Measurements from ENCODE around the gene TMEM250.

Gene TMEM250

DNA sequence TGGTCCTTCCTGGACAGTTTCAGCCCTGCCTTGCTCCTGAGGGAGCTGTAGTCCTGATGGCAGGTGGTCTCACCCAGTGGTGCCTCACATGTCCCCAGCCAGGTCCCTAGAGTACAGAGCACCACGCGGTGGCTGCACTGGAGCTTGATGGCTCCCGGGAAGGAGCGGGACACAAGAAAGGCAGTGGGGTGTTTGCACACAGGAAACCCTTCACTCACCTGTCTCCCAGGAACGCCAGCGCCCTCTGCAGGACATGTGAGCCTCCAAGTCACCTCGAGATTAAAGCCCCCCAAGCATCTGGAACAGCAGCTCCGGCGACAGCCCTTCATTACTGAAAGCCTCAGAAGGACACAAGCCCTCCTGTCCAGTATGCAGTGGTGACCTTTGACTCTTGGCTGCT is 19.9 kb upstream of the TMEM250 start:
- DNase-seq (ENCODE audit: low read depth): no peak
- no peak overlapping the region for H3K4me3 ChIP-seq (ENCODE audit: control insufficient read depth, low read depth, low read length)
- TF ChIP-seq CTCF (IDR thresholded peaks at IDR 0.05; ENCODE audit: control insufficient read depth, insufficient read depth, low read depth, low read length, missing control alignments): peak; percentile 32

DNA sequence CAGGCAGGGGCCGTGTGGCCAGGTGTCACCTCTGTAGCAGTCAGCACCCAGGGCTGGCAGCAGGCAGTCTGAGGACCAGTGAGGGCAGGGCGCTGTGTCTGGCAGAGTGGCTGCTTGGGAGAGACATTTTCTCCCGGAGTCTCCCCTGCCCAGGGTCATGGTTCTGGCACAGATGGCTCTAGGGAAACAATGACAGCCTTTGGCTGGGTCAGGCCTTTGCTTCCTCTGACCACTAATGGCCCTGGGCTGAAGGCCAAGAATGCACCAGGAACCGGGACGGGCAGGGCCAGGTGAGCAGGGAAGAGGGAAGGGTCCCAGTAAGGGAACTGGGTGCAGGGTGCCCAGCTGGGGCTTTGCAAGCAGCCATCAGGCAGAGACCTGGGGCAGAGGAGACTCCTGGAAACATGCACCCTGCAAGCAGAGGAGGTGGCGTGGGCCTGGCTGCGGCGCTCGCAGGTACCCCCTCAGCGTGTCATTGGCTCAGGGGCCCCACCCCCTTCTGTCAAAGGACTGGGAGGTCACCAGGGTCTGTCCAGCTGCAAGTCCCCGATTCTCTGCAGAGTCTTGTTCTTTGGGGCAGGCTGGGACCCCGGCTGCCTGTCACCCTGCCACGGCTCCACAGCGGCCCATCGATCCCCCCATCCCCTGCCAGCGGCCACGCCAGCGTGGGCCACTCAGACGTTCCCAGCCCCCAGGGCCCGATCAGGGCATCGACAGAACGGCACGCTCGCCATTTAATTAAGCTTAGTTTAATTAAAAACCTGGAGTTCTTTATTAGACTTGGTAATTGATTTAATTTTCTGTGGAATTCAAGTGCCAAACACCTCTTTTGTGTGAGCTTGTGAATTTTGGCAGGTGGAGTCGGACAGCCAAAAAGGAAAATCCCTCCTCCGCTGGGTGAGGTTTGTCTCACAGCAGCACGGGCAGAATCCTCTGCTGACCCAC is 18.9 kb upstream of the TMEM250 start:
- no peak for DNase-seq (ENCODE audit: low read depth)
- no peak for TF ChIP-seq CTCF (IDR thresholded peaks at IDR 0.05; ENCODE audit: control insufficient read depth, insufficient read depth, low read depth, low read length, missing control alignments)
- no peak overlapping the region for H3K4me3 ChIP-seq (ENCODE audit: control insufficient read depth, low read depth, low read length)

DNA sequence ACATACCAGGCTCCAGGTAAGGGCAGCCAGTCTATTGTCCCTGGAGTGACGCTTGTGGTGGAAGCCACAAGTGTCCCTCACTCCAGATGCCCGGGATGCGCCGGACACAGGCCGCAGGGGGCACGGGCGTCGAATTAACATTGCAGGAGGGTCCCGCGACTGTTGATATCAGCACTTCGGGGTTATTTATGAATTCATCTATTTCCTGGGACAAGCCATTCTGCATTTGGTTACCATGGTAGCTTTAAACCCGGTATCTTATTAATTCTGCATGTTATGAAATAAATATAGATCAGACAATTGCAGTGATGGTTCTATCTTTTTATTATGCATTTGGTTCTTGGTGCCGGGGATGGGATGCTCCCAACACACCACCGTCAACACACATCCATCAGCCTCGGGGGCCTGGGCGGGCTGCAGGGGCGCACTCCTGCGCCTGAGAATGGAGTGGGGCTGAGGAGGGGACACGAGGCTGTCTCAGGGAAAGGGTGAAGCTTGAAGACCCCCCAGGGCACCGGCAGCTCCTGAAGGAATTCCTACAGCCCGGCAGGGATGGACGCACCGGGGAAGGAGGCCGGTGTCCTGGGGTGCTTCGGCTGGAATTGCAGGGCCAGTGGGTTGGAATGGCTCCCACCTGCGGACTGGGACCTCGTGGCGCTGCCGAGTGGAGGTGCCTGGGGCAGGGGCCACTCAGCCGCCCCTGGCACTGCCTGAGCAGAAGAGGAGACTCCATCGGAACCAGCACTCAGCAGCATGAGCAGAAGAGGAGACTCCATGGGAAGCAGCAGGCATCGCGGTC is 17.7 kb upstream of the TMEM250 start:
- H3K4me3 ChIP-seq (ENCODE audit: control insufficient read depth, low read depth, low read length): no peak overlapping the region
- no peak for TF ChIP-seq CTCF (IDR thresholded peaks at IDR 0.05; ENCODE audit: control insufficient read depth, insufficient read depth, low read depth, low read length, missing control alignments)
- no peak for DNase-seq (ENCODE audit: low read depth)

DNA sequence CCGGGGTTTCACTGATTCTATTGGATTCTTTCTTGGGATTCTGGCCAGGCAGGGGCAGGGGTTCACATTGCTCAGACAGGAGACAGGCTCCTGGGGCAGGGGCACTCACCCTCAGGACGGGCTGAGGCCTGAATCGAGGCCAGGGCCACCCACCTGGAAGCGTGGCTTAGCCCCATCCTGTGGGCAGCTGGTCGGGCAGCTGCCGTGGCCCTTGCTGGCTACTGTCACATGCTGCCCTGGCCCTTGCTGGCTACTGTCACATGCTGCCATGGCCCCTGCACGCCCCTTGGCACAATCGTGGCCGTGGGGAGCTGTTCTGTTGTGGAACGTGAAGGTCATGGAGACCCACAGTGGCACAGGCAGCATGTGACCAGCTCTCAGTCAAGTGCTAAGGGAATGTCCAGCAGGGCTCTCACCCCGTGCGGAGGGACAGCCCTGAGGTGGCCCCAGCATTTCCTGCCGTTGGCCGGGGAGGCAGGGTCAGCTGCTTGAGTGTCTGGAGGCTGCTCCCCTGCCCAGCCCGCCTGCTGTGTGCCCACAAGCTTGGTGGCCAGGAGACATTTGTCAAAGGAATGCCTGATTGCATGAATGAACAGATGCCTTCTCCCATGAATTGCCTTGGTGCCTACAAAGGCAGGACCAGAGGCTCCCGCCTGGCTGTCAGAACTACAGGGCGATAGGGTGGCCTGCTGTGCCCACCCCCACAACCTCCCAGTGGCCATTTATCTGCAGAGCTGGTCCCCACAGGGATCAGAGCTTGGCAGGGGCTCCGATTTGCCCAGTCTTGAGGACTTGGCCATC is 16.9 kb upstream of the TMEM250 start:
- H3K4me3 ChIP-seq (ENCODE audit: control insufficient read depth, low read depth, low read length): no peak overlapping the region
- no peak for DNase-seq (ENCODE audit: low read depth)
- TF ChIP-seq CTCF (IDR thresholded peaks at IDR 0.05; ENCODE audit: control insufficient read depth, insufficient read depth, low read depth, low read length, missing control alignments): no peak

DNA sequence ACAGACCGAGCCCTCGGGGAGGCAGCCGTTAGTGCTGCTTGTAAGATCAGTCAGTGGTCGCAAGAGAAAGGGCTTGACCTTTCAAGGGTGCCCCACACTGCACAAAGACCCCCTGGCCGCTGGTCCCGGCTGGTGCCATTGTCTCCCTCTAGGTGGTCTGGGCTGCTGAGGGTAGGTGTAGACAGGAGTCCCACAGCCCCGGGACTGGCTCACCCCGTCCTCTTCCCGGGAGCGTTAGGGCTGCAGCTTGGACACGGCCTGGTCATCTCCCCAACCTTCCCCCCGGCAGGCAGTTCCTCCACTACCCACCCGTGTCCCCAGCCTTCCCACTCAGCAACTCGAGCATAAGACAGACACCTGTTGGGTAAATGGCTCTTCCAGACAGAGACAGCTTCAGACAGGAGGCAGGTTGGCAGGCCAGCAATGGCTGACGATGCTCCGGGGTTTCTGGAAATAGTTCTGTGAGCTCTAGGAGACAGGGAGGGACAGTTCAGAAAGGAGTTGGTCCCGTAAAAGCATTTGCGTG is 15.3 kb upstream of the TMEM250 start:
- TF ChIP-seq CTCF (IDR thresholded peaks at IDR 0.05; ENCODE audit: control insufficient read depth, insufficient read depth, low read depth, low read length, missing control alignments): no peak
- DNase-seq (ENCODE audit: low read depth): no peak
- no peak overlapping the region for H3K4me3 ChIP-seq (ENCODE audit: control insufficient read depth, low read depth, low read length)

Measured in AG09309 (cell line).